ENCODE data around the gene SFXN5. TPM values are rescaled to one million over a fixed set of nuclear protein-coding genes. Genes with fewer than 3 reads are reported as not detected.

Gene SFXN5
- polyA plus RNA-seq, 1 donor from 2014 or later = 5.8 TPM

DNA sequence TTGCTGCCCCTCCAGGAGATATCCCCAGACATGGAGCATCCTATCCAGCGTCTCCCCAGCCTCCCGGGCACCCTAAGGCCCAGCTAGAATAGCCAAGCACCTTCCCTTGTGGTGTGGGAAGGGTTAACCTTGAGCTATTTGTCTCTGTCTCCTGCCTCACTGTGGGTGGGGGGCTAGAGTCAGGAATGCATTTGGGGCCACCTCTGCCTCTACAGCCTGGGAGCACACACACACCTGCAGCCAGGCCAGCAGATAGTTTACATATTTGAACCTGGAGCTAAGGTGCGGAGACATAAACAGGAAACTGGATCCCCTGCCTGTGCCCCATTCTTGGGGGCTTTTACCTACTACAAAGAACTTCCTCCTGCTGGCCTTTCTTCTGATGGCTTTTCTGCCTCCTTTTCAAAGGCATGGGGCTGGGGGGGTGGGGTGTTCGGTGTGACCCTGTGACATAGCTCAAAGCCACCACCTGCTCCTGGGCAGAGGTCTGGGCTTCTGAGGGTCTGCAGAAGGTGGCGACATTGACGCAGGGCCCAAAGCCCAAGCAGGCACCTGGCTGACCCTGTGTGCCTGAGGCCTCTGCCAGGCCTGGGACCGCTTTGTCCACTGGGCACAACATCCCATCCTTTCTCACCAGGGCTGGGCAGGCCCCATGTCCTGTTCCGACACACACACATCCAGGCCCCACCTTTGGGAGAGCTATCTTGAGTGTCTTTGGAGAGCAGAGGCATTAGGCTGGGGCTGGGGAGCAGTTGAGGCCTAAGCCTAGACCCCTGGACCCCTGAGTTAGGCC lies 120.0 kb downstream of the SFXN5 start:
- Histone ChIP-seq H4K20me1 (ENCODE audit: insufficient read depth) (no peaks in the 10 kb centered on the region), H3K9ac (ENCODE audit: low read length) (no peak overlapping the region), H3K27ac (ENCODE audit: low read length) (no peak overlapping the region), H3K9me3 (ENCODE audit: low read length) (no peaks in the 10 kb centered on the region), H3K9me2 (ENCODE audit: insufficient read depth, low read length) (no peaks in the 10 kb centered on the region), H2AFZ (ENCODE audit: low read depth, low read length) (no peak overlapping the region), H3F3A (ENCODE audit: insufficient read depth, low read length, poor library complexity, severe bottlenecking) (no peaks in the 10 kb centered on the region), H3K27me3 (ENCODE audit: insufficient read depth, low read depth, low read length) (no peaks in the 10 kb centered on the region), H3K4me2 (ENCODE audit: low read length) (no peak overlapping the region), H3K4me3 (ENCODE audit: low read length) (no peak overlapping the region), H3K79me2 (replicated peaks; ENCODE audit: insufficient read depth, low read length) (no peaks in the 10 kb centered on the region), H3K36me3 (ENCODE audit: insufficient read depth, low read length) (no peaks in the 10 kb centered on the region)
- TF ChIP-seq, protein P1, sequence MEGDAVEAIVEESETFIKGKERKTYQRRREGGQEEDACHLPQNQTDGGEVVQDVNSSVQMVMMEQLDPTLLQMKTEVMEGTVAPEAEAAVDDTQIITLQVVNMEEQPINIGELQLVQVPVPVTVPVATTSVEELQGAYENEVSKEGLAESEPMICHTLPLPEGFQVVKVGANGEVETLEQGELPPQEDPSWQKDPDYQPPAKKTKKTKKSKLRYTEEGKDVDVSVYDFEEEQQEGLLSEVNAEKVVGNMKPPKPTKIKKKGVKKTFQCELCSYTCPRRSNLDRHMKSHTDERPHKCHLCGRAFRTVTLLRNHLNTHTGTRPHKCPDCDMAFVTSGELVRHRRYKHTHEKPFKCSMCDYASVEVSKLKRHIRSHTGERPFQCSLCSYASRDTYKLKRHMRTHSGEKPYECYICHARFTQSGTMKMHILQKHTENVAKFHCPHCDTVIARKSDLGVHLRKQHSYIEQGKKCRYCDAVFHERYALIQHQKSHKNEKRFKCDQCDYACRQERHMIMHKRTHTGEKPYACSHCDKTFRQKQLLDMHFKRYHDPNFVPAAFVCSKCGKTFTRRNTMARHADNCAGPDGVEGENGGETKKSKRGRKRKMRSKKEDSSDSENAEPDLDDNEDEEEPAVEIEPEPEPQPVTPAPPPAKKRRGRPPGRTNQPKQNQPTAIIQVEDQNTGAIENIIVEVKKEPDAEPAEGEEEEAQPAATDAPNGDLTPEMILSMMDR (IDR thresholded peaks at IDR 0.05; ENCODE audit: poor library complexity, severe bottlenecking) = no peak
- no peak for TF ChIP-seq RAD21 (conservative IDR thresholded peaks at IDR 0.05)
- TF ChIP-seq EZH2 (IDR thresholded peaks at IDR 0.05; ENCODE audit: borderline replicate concordance, insufficient read depth, low read length, poor library complexity, severe bottlenecking) = no peak
- no peak for TF ChIP-seq EP300 (conservative IDR thresholded peaks at IDR 0.05; ENCODE audit: poor library complexity, severe bottlenecking)
- TF ChIP-seq, protein P2, sequence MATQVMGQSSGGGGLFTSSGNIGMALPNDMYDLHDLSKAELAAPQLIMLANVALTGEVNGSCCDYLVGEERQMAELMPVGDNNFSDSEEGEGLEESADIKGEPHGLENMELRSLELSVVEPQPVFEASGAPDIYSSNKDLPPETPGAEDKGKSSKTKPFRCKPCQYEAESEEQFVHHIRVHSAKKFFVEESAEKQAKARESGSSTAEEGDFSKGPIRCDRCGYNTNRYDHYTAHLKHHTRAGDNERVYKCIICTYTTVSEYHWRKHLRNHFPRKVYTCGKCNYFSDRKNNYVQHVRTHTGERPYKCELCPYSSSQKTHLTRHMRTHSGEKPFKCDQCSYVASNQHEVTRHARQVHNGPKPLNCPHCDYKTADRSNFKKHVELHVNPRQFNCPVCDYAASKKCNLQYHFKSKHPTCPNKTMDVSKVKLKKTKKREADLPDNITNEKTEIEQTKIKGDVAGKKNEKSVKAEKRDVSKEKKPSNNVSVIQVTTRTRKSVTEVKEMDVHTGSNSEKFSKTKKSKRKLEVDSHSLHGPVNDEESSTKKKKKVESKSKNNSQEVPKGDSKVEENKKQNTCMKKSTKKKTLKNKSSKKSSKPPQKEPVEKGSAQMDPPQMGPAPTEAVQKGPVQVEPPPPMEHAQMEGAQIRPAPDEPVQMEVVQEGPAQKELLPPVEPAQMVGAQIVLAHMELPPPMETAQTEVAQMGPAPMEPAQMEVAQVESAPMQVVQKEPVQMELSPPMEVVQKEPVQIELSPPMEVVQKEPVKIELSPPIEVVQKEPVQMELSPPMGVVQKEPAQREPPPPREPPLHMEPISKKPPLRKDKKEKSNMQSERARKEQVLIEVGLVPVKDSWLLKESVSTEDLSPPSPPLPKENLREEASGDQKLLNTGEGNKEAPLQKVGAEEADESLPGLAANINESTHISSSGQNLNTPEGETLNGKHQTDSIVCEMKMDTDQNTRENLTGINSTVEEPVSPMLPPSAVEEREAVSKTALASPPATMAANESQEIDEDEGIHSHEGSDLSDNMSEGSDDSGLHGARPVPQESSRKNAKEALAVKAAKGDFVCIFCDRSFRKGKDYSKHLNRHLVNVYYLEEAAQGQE (IDR thresholded peaks at IDR 0.05; ENCODE audit: borderline replicate concordance) = no peak
- no peak for TF ChIP-seq SMC3 (conservative IDR thresholded peaks at IDR 0.05; ENCODE audit: poor library complexity)
- no peak for TF ChIP-seq MXI1 (conservative IDR thresholded peaks at IDR 0.05; ENCODE audit: poor library complexity, severe bottlenecking)
- no peak for TF ChIP-seq POLR2AphosphoS5 (IDR thresholded peaks at IDR 0.05)
- no peak for TF ChIP-seq TAF1 (IDR thresholded peaks at IDR 0.05; ENCODE audit: low read depth)

DNA sequence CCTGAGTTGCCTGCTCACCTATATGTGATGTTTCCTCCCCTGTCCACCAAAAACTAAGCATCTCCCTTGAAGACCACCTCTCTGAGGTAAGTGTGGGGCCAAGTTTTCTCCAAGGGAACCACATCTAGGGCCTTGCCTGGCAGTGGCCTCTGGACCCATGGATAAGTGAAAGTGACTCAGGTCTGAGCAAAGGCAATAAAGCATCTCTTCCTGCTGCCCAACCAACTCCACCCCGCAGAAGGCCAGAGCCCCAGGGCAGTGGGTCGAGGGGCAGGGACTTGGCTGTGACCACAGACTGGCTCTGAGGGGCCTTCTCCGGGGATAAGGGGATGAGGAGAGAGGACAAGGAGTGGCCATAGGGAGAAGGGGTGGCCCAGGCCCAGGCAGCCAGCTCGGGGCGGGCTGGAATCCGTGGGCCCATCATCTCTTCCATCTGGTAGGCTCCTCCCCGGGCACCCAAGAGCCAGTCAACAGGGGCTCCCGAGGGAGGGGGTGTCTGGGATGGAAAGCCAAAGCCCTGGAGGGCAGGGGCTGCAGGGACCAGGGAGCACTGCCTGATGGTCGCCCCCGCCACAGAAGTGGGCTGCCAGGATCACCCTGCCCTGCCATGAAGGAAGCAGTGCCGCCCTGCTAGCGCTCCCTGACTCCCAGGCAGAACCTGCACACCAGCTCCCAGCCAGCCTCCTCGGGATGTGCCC lies 120.8 kb downstream of the SFXN5 start:
- TF ChIP-seq POLR2AphosphoS5 (IDR thresholded peaks at IDR 0.05) = no peak
- TF ChIP-seq RAD21 (conservative IDR thresholded peaks at IDR 0.05) = no peak
- TF ChIP-seq, protein P1 (IDR thresholded peaks at IDR 0.05; ENCODE audit: poor library complexity, severe bottlenecking) = no peak
- TF ChIP-seq, protein P2 (IDR thresholded peaks at IDR 0.05; ENCODE audit: borderline replicate concordance) = no peak
- no peak for TF ChIP-seq SMC3 (conservative IDR thresholded peaks at IDR 0.05; ENCODE audit: poor library complexity)
- no peak for TF ChIP-seq TAF1 (IDR thresholded peaks at IDR 0.05; ENCODE audit: low read depth)
- TF ChIP-seq MXI1 (conservative IDR thresholded peaks at IDR 0.05; ENCODE audit: poor library complexity, severe bottlenecking) = no peak
- TF ChIP-seq EZH2 (IDR thresholded peaks at IDR 0.05; ENCODE audit: borderline replicate concordance, insufficient read depth, low read length, poor library complexity, severe bottlenecking) = no peak
- no peak for TF ChIP-seq EP300 (conservative IDR thresholded peaks at IDR 0.05; ENCODE audit: poor library complexity, severe bottlenecking)
- Histone ChIP-seq H3K4me2 (ENCODE audit: low read length) (no peak overlapping the region), H3K27ac (ENCODE audit: low read length) (no peak overlapping the region)

More for the DNA sequence above, 120.8 kb downstream of the SFXN5 start:
- Histone ChIP-seq H3K9me3 (ENCODE audit: low read length) (no peaks in the 10 kb centered on the region), H4K20me1 (ENCODE audit: insufficient read depth) (no peaks in the 10 kb centered on the region), H3K9me2 (ENCODE audit: insufficient read depth, low read length) (no peaks in the 10 kb centered on the region), H3K79me2 (replicated peaks; ENCODE audit: insufficient read depth, low read length) (no peaks in the 10 kb centered on the region), H3K27me3 (ENCODE audit: insufficient read depth, low read depth, low read length) (no peaks in the 10 kb centered on the region), H3F3A (ENCODE audit: insufficient read depth, low read length, poor library complexity, severe bottlenecking) (no peaks in the 10 kb centered on the region), H3K4me3 (ENCODE audit: low read length) (no peak overlapping the region), H3K36me3 (ENCODE audit: insufficient read depth, low read length) (no peaks in the 10 kb centered on the region), H2AFZ (ENCODE audit: low read depth, low read length) (no peak overlapping the region), H3K9ac (ENCODE audit: low read length) (no peak overlapping the region)

Data from neural cell (in vitro differentiated cells).